Lung (tissue), 12 donors: ENCODE results near the gene TGFA. TPM values are rescaled to one million over a fixed set of nuclear protein-coding genes. Genes with fewer than 3 reads are reported as not detected.

Source experiments
- ATAC-seq: fragments of 200-7000 bp; cut with Tn5 transposase; one replicate; pipeline ENCODE4 v1.9.1; 2020; ENCODE audit warnings: moderate number of reproducible peaks; ENCODE audit not compliant: insufficient read depth, low FRiP score
- DNase-seq, 3 donors: peaks; one replicate each; pipeline ENCODE4 v3.0.0-alpha.2; 2013 to 2017
- H3K27ac ChIP-seq, 2 donors: one replicate each; pipeline ENCODE4 v1.5.1; 2013; ENCODE audit warnings: mild to moderate bottlenecking in 2 of 2, moderate library complexity in 2 of 2, control low read depth in 1 of 2, inconsistent platforms in 1 of 2, low read depth in 1 of 2, low read length in 1 of 2
- H3K27me3 ChIP-seq, 3 donors: one replicate each; pipeline ENCODE4 v1.5.1; 2013; ENCODE audit warnings: low read length in 2 of 3; ENCODE audit not compliant: control insufficient read depth in 3 of 3, insufficient read depth in 3 of 3
- H3K36me3 ChIP-seq, 4 donors: one replicate each; pipeline ENCODE4 v1.5.1; 2013; ENCODE audit warnings: low read length in 4 of 4, mild to moderate bottlenecking in 1 of 4, moderate library complexity in 1 of 4; ENCODE audit not compliant: control insufficient read depth in 4 of 4, insufficient read depth in 4 of 4
- H3K4me1 ChIP-seq, 5 donors: one replicate each; pipeline ENCODE4 v1.5.1; 2013; ENCODE audit warnings: low read length in 5 of 5, mild to moderate bottlenecking in 2 of 5, moderate library complexity in 1 of 5; ENCODE audit not compliant: control insufficient read depth in 5 of 5, insufficient read depth in 5 of 5
- H3K4me3 ChIP-seq: one replicate; pipeline ENCODE4 v1.5.1; 2013; ENCODE audit warnings: mild to moderate bottlenecking, control low read depth, moderate library complexity
- H3K9ac ChIP-seq, 2 donors: one replicate each; pipeline ENCODE4 v1.5.1; 2013; ENCODE audit warnings: low read length in 2 of 2, control low read depth in 1 of 2; ENCODE audit not compliant: insufficient read depth in 1 of 2
- H3K9me3 ChIP-seq, 4 donors: one replicate each; pipeline ENCODE4 v1.5.1; 2013; ENCODE audit warnings: low read length in 3 of 4, mild to moderate bottlenecking in 1 of 4, moderate library complexity in 1 of 4; ENCODE audit not compliant: control insufficient read depth in 4 of 4, insufficient read depth in 3 of 4
- CTCF ChIP-seq: IDR thresholded peaks from 2 replicates; pipeline ENCODE4 v1.5.1; 2012; ENCODE audit warnings: mild to moderate bottlenecking; ENCODE audit errors: control extremely low read depth, extremely low read depth
- WGBS, 2 donors: extraction: QIAGEN DNeasy Blood & Tissue Kit; methylation state at CpG; one replicate each; pipeline ENCODE4 v1.1.7; 2013; 5-methylcytosine and 5-hydroxymethylcytosine counted together
- polyA plus RNA-seq, 2 donors: library from polyadenylated mRNA; stranded (reverse); fragments of 200-250 nt; gene quantifications; one replicate each; pipeline ENCODE4 v1.2.1, GENCODE V29; 2013
- total RNA-seq, 2 donors: library from RNA; depleted of rRNA in 1 of 2; stranded (reverse); fragments of >200 nt in 1 of 2; gene quantifications; one replicate each; pipeline ENCODE4 v1.2.1, GENCODE V29; 2014 to 2021
- donor health status: control.
- donor health status: control.
- donor health status: Bipolar disorder and iron deficiency.
- donor health status: healthy.
- donor health status: DM: yes; HTN: yes; CAD: no.

The TGFA gene
- total and polyA plus RNA-seq, 4 donors: 1.9 to 13.0 (median 7.0) TPM

DNA sequence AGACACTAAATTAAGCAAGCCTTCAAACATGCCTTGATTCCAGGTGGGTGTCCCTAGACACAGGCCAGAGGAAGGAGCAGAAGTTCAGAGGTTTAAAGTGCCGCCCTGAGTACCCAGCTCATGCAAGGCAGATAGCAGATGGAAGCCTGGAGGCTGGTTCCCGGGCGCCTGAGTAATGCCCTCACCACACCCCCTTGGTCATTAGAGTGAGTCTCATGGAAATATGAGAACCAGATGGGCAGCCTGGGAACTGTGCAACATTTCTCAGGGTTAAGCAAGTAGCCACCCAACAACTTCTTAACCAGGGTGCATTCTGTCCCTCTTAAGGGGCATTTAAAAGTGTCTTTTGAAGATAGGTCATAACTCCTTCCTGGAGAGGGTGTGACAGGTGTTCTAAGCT is 44.1 kb downstream of the TGFA start:
- DNase-seq: peak in 1 of 3 donors; percentile 17
- Histone ChIP-seq H3K27ac (no peak overlapping the region), H3K36me3 (no peaks in the 10 kb centered on the region), H3K27me3 (no peaks in the 10 kb centered on the region), H3K9me3 (no peaks in the 10 kb centered on the region), H3K9ac (no peak overlapping the region), H3K4me1 (peaks cover 0 to 2% (median 0%) of the 10 kb centered on the region in 5 donors), H3K4me3 (no peak overlapping the region)
- TF ChIP-seq CTCF: no peak
- 80 to 88% methylated on average over 3 of the region's 3 CpGs for WGBS, 2 donors
- no peak for ATAC-seq

- no peak for TF ChIP-seq CTCF
- no peaks in the 10 kb centered on the region for H3K27me3 ChIP-seq
- H3K36me3 ChIP-seq: no peaks in the 10 kb centered on the region
- 77 to 84% methylated on average over 7 of the region's 7 CpGs for WGBS, 2 donors
- H3K9ac ChIP-seq: no peak overlapping the region
- DNase-seq (no peak), ATAC-seq (no peak)
- H3K4me3 ChIP-seq: no peak overlapping the region
- no peaks in the 10 kb centered on the region for H3K4me1 ChIP-seq
- no peak overlapping the region for H3K27ac ChIP-seq
- H3K9me3 ChIP-seq: no peaks in the 10 kb centered on the region
Measured at GRCh38 chr2:70508711-70509462, 44.7 kb downstream of the TGFA start.

DNA sequence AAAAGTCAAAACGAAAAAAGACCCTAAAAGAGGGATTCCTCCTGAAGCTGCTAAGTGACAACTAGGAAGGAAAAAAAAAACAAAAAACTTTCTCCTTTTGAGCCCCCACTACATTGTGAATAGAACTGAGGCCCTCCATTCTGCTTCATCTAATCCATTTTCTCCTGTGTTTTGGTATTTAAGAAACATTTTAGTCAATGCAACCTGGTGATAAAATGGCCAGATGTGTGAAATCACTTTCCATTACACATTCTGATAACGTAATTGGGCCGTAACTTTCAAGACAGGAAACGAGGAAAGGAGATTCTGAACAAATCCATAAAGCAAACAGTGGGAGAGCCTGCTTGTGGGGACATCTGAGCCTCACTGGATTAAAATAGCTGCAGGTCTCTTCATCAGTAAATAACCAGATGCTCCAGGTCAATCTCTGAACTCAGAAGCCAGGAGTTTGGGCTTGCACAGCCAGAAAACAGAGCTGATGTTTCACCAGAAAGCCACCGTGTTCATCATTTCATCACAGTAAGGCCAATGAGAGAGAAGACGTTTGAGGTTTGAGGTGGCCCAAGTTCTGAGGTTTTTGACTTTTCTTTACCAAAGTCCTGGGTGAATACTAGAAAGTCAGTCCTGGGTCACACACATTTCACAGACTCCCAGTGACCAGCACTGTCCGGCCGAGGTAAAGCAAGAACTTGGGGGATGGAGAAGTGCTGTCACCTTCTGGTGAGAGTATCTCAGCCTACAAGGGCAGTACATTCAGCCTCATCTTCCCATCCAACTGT is 47.8 kb downstream of the TGFA start:
- TF ChIP-seq CTCF: no peak
- ATAC-seq (no peak), DNase-seq (no peak)
- Histone ChIP-seq H3K9me3 (no peaks in the 10 kb centered on the region), H3K4me3 (no peak overlapping the region), H3K36me3 (no peaks in the 10 kb centered on the region), H3K27me3 (no peaks in the 10 kb centered on the region), H3K9ac (no peak overlapping the region), H3K27ac (no peak overlapping the region), H3K4me1 (no peaks in the 10 kb centered on the region)
- WGBS, 2 donors: 63 to 82% methylated on average over 8 of the region's 8 CpGs
